Gastrocnemius medialis (tissue), 4 donors: ENCODE measurements around the gene JAG2. TPM values are rescaled to one million over a fixed set of nuclear protein-coding genes. Genes with fewer than 3 reads are reported as not detected.

ENCODE experiments used
- ATAC-seq, 2 donors: fragments of 150-250 bp; one replicate each; pipeline ENCODE4 v1.9.1; 2016
- DNase-seq, 2 donors: peaks; one replicate each; pipeline ENCODE4 v3.0.0-alpha.2; 2019
- H3K27ac ChIP-seq, 4 donors: fragments of 200-600 bp; sonication (generic); 1 replicate in 1 of 4; 2 replicates in 3 of 4; pipeline ENCODE4 v1.5.1; 2016 to 2018; ENCODE audit warnings: mild to moderate bottlenecking in 2 of 4, moderate library complexity in 1 of 4
- H3K27me3 ChIP-seq, 3 donors: fragments of 200-600 bp; sonication (generic) in 2 of 3; 1 replicate in 1 of 3; 2 replicates in 2 of 3; pipeline versions ENCODE4 v1.5.1 to v1.6.0; 2016 to 2019; ENCODE audit warnings: mild to moderate bottlenecking in 1 of 3, moderate library complexity in 1 of 3
- H3K36me3 ChIP-seq, 2 donors: fragments of 200-600 bp; sonication (generic) in 1 of 2; one replicate each; pipeline ENCODE4 v1.5.1; 2017 to 2018
- H3K4me1 ChIP-seq, 2 donors: fragments of 200-600 bp; sonication (generic) in 1 of 2; one replicate each; pipeline ENCODE4 v1.5.1; 2016 to 2017; ENCODE audit warnings: mild to moderate bottlenecking in 2 of 2
- H3K4me3 ChIP-seq, 4 donors: fragments of 200-600 bp; sonication (generic) in 3 of 4; 1 replicate in 1 of 4; 2 replicates in 3 of 4; pipeline ENCODE4 v1.5.1; 2016 to 2019; ENCODE audit warnings: mild to moderate bottlenecking in 2 of 4
- H3K9me3 ChIP-seq, 3 donors: fragments of 200-600 bp; sonication (generic) in 2 of 3; 1 replicate in 1 of 3; 2 replicates in 2 of 3; pipeline ENCODE4 v1.5.1; 2016 to 2019
- POLR2A ChIP-seq, 2 donors: fragments of 450-650 bp; IDR thresholded peaks; one replicate each; pipeline ENCODE4 v1.6.1; 2017; ENCODE audit warnings: antibody characterized with exemption in 2 of 2, mild to moderate bottlenecking in 2 of 2, moderate library complexity in 2 of 2
- in situ Hi-C, 4 donors: fragments of 200-750 bp; cut with MboI; loops; one replicate each; pipeline versions ENCODE4 v1.15.0 to v1.8.0; 2017; ENCODE audit warnings: low sequenced_read_pairs in 4 of 4
- intact Hi-C: fragments of 100-400 bp; cut with DNase I; formaldehyde crosslinking; loops from one replicate; pipeline ENCODE4 v1.15.1; 2023; ENCODE audit warnings: low total_unique reads
- total RNA-seq, 4 donors: library from RNA; depleted of rRNA; stranded (reverse); fragments of >200 nt; gene quantifications; one replicate each; pipeline versions ENCODE4 v1.1.0 to v1.2.3, GENCODE V29; 2016
- TF ChIP-seq, protein P1 (sequence below), 5 experiments: fragments of 450-650 bp in 3 of 5; fragments of 200-600 bp in 2 of 5; sonication (generic) in 2 of 5; IDR thresholded peaks in 4 of 5; conservative IDR thresholded peaks in 1 of 5; 1 replicate in 4 of 5; 2 replicates in 1 of 5; pipeline ENCODE4 v1.5.1; 2016 to 2019; ENCODE audit warnings: antibody characterized with exemption in 5 of 5, mild to moderate bottlenecking in 3 of 5, moderate library complexity in 3 of 5

Gene JAG2
- total RNA-seq, 4 donors from 2014 or later: 8.0 to 17.9 (median 15.7) TPM

DNA sequence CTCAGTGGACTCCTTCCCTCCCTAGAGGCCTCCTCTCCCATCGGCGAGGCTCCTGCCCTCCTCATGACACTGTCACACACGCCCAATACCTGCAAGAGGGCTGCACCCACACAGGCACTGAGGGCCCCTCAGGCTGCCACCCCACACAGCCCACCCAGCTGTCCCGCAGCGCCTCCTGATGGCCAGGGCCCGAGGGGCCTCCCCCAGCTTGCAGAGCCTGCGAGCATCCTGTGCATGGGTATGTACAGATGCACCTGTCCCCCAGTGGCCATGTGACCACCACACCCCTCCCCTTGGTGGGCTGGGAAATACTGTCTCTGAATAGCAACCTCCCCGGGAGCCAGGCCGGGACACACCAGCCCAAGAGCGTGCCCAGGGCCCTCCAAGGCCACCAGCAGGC lies 31.5 kb upstream of the JAG2 start:
- in situ Hi-C loops: loop anchor here in 1 of 4 donors (25.0 kb wide), 1 partner anchor 137 kb away; no protein-coding TSS in a partner anchor
- H3K27me3 ChIP-seq: peaks cover 28 to 35% (median 32%) of the 10 kb centered on the region in 3 donors
- H3K4me1 ChIP-seq: peaks cover 8 to 36% of the 10 kb centered on the region in 2 donors

DNA sequence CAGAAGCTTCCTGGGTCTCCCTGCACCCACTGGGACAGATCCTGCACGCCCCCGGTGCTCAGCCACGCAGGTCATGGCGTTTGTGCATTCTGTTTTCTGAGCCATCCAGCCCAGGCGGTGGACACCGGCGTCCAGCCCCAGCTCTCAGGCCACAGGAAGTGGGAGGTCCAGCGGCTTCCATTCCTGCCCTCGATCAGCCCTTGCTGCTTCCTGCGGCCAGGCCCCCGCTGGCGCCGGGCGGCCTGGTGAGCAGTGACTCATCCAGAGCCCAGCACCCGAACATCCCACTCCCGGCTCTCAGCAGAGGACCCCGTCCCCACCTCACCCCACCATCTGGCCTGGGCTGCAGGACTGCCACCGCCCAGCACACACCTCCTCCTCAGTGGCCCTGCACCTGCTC lies 30.5 kb upstream of the JAG2 start:
- no peak overlapping the region for H3K4me3 ChIP-seq
- intact Hi-C loops: no loop called here
- DNase-seq: no peak
- TF ChIP-seq, protein P1, sequence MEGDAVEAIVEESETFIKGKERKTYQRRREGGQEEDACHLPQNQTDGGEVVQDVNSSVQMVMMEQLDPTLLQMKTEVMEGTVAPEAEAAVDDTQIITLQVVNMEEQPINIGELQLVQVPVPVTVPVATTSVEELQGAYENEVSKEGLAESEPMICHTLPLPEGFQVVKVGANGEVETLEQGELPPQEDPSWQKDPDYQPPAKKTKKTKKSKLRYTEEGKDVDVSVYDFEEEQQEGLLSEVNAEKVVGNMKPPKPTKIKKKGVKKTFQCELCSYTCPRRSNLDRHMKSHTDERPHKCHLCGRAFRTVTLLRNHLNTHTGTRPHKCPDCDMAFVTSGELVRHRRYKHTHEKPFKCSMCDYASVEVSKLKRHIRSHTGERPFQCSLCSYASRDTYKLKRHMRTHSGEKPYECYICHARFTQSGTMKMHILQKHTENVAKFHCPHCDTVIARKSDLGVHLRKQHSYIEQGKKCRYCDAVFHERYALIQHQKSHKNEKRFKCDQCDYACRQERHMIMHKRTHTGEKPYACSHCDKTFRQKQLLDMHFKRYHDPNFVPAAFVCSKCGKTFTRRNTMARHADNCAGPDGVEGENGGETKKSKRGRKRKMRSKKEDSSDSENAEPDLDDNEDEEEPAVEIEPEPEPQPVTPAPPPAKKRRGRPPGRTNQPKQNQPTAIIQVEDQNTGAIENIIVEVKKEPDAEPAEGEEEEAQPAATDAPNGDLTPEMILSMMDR (IDR thresholded peaks at IDR 0.05 in 4 of 5, conservative IDR thresholded peaks at IDR 0.05 in 1 of 5): no peak
- no peak for TF ChIP-seq POLR2A (IDR thresholded peaks at IDR 0.05)
- H3K36me3 ChIP-seq: no peaks in the 10 kb centered on the region
- in situ Hi-C loops: no loop called here
- H3K27ac ChIP-seq: peak overlapping the region in 3 of 4 donors; percentile 70 to 74 (median 73)
- H3K27me3 ChIP-seq: peaks cover 32 to 37% (median 35%) of the 10 kb centered on the region in 3 donors
- H3K4me1 ChIP-seq: peaks cover 9 to 26% of the 10 kb centered on the region in 2 donors
- no peaks in the 10 kb centered on the region for H3K9me3 ChIP-seq
- ATAC-seq: no peak

More for the DNA sequence above, 31.5 kb upstream of the JAG2 start:
- ATAC-seq (no peak), DNase-seq (no peak)
- H3K4me3 ChIP-seq: no peak overlapping the region
- H3K9me3 ChIP-seq: no peaks in the 10 kb centered on the region
- no peaks in the 10 kb centered on the region for H3K36me3 ChIP-seq
- no peak for TF ChIP-seq POLR2A (IDR thresholded peaks at IDR 0.05)
- TF ChIP-seq, protein P1 (IDR thresholded peaks at IDR 0.05 in 4 of 5, conservative IDR thresholded peaks at IDR 0.05 in 1 of 5): no peak
- peak overlapping the region in 2 of 4 donors; percentile 73 to 74 for H3K27ac ChIP-seq
- intact Hi-C loops: loop anchor here (5.0 kb wide), 2 partner anchors 82 to 108 kb away; no protein-coding TSS in a partner anchor

DNA sequence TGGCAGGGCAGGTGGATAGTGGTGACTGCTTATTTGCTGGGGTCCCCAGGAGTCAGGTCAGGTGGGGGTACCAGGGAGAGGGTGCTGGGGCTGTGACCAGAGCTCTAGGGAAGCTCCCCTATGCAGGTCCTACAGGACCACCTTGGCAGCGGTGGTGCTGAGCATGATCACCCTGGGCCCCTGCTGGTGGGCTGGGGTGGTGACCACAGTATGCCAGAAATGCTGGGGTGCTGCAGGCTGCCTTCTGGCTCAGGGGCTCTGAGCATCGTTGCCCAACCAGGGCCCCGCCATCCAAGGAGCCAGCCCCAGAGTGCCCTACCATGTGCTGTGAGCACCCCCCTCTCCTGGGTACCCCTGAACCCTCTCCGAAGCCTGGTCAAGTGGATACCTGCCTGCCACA lies 30.0 kb upstream of the JAG2 start:
- Histone ChIP-seq H3K27ac (peak overlapping the region; percentile 42 to 74 (median 72)), H3K4me3 (no peak overlapping the region), H3K9me3 (no peaks in the 10 kb centered on the region), H3K4me1 (peaks cover 14 to 24% of the 10 kb centered on the region in 2 donors), H3K36me3 (no peaks in the 10 kb centered on the region), H3K27me3 (peaks cover 32 to 38% (median 37%) of the 10 kb centered on the region in 3 donors)
- TF ChIP-seq POLR2A (IDR thresholded peaks at IDR 0.05): no peak
- TF ChIP-seq, protein P1 (IDR thresholded peaks at IDR 0.05 in 4 of 5, conservative IDR thresholded peaks at IDR 0.05 in 1 of 5): peak in 2 of 5 experiments; percentile 21 to 26
- intact Hi-C loops: no loop called here
- ATAC-seq (no peak), DNase-seq (no peak)
- in situ Hi-C loops: no loop called here

DNA sequence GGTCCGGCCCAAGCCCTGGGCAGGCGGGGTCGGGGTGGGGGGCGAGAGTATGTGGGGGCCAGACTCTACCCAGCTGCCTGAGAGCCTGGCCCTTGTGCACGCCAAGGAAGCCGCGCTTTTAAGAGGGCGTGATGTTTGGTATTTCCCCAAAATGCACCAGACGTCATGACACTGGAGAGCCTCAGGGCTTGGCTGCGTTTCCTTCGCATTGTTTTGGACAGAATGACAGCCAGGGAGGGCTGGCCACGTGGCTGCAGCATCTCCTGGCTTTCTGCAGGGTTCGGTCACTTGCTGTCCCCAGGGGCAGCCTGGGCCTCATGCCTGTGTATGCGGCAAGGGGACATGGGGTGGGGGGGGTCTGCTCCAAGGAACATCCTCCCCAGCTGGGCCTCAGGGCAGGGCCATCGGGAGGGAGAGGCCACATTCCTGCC lies 28.6 kb upstream of the JAG2 start:
- H3K4me1 ChIP-seq: peaks cover 13 to 17% of the 10 kb centered on the region in 2 donors

More for the DNA sequence above, 28.6 kb upstream of the JAG2 start:
- in situ Hi-C loops (no loop called here), intact Hi-C loops (no loop called here)
- DNase-seq (no peak), ATAC-seq (peak; percentile 34 to 58)
- Histone ChIP-seq H3K27ac (peak overlapping the region; percentile 61 to 74 (median 74)), H3K27me3 (peaks cover 34 to 40% (median 37%) of the 10 kb centered on the region in 3 donors), H3K4me3 (peak overlapping the region in 2 of 4 donors; percentile 1 to 32), H3K36me3 (no peaks in the 10 kb centered on the region), H3K9me3 (no peaks in the 10 kb centered on the region)
- no peak for TF ChIP-seq POLR2A (IDR thresholded peaks at IDR 0.05)
- TF ChIP-seq, protein P1 (IDR thresholded peaks at IDR 0.05 in 4 of 5, conservative IDR thresholded peaks at IDR 0.05 in 1 of 5): no peak
